ENCODE data around the gene PTCSC3.

The PTCSC3 gene

GRCh38 chr14:36176524-36176923, at the start of gene PTCSC3:
Gene PTCSC3 (minus strand): TSS chr14:36176722.
- TF ChIP-seq CSDC2 (CRISPR knock-in tag; IDR thresholded peaks at IDR 0.05) (no peak), TOX (CRISPR knock-in tag; IDR thresholded peaks at IDR 0.05; ENCODE audit: borderline replicate concordance) (no peak), TSHZ2 (CRISPR knock-in tag; IDR thresholded peaks at IDR 0.05) (no peak), ZNF70 (CRISPR knock-in tag; IDR thresholded peaks at IDR 0.05) (no peak), CSRNP3 (CRISPR knock-in tag; IDR thresholded peaks at IDR 0.05) (no peak), ESRRG (CRISPR knock-in tag; IDR thresholded peaks at IDR 0.05) (no peak), SNAI2 (CRISPR knock-in tag; IDR thresholded peaks at IDR 0.05) (no peak), ARNTL (CRISPR knock-in tag; IDR thresholded peaks at IDR 0.05; ENCODE audit: borderline replicate concordance, low read depth) (no peak), TCF4 (CRISPR knock-in tag; IDR thresholded peaks at IDR 0.05; ENCODE audit: borderline replicate concordance) (no peak), OSR1 (CRISPR knock-in tag; IDR thresholded peaks at IDR 0.05) (no peak), ISL1 (CRISPR knock-in tag; IDR thresholded peaks at IDR 0.05) (no peak), POU6F1 (CRISPR knock-in tag; IDR thresholded peaks at IDR 0.05; ENCODE audit: borderline replicate concordance, low read depth) (no peak), PATZ1 (CRISPR knock-in tag; IDR thresholded peaks at IDR 0.05; ENCODE audit: borderline replicate concordance) (no peak), ZFP3 (CRISPR knock-in tag; IDR thresholded peaks at IDR 0.05) (no peak), RARB (CRISPR knock-in tag; IDR thresholded peaks at IDR 0.05) (no peak), ZNF8 (CRISPR knock-in tag; IDR thresholded peaks at IDR 0.05) (no peak)
- no peak for ATAC-seq

GRCh38 chr14:36226164-36226563, 49.6 kb upstream of the PTCSC3 start:
- no peak for ATAC-seq
- no peak for TF ChIP-seq ESRRG (CRISPR knock-in tag; IDR thresholded peaks at IDR 0.05)
- no peak for TF ChIP-seq ISL1 (CRISPR knock-in tag; IDR thresholded peaks at IDR 0.05)
- no peak for TF ChIP-seq SNAI2 (CRISPR knock-in tag; IDR thresholded peaks at IDR 0.05)
- no peak for TF ChIP-seq TSHZ2 (CRISPR knock-in tag; IDR thresholded peaks at IDR 0.05)
- TF ChIP-seq CREB5 (CRISPR knock-in tag; IDR thresholded peaks at IDR 0.05; ENCODE audit: low read depth): no peak
- TF ChIP-seq TCF4 (CRISPR knock-in tag; IDR thresholded peaks at IDR 0.05; ENCODE audit: borderline replicate concordance): no peak
- TF ChIP-seq ARNTL (CRISPR knock-in tag; IDR thresholded peaks at IDR 0.05; ENCODE audit: borderline replicate concordance, low read depth): no peak
- TF ChIP-seq PPARA (CRISPR knock-in tag; IDR thresholded peaks at IDR 0.05; ENCODE audit: borderline replicate concordance): no peak
- no peak for TF ChIP-seq BACH2 (CRISPR knock-in tag; IDR thresholded peaks at IDR 0.05; ENCODE audit: borderline replicate concordance)
- TF ChIP-seq CSDC2 (CRISPR knock-in tag; IDR thresholded peaks at IDR 0.05): no peak
- no peak for TF ChIP-seq POU6F1 (CRISPR knock-in tag; IDR thresholded peaks at IDR 0.05; ENCODE audit: borderline replicate concordance, low read depth)
- TF ChIP-seq ZFP3 (CRISPR knock-in tag; IDR thresholded peaks at IDR 0.05): no peak
- no peak for TF ChIP-seq PATZ1 (CRISPR knock-in tag; IDR thresholded peaks at IDR 0.05; ENCODE audit: borderline replicate concordance)
- TF ChIP-seq TOX (CRISPR knock-in tag; IDR thresholded peaks at IDR 0.05; ENCODE audit: borderline replicate concordance): no peak
- TF ChIP-seq ZC3H10 (CRISPR knock-in tag; IDR thresholded peaks at IDR 0.05): no peak
- TF ChIP-seq CSRNP3 (CRISPR knock-in tag; IDR thresholded peaks at IDR 0.05): no peak
- TF ChIP-seq GLIS3 (CRISPR knock-in tag; IDR thresholded peaks at IDR 0.05): no peak
